ENCODE measurements around the gene VPS13C.

GRCh38 chr15:61820212-61820611, 240.0 kb downstream of the VPS13C start:
- no peak for TF ChIP-seq NFYB (CRISPR knock-in tag; conservative IDR thresholded peaks at IDR 0.05; ENCODE audit: low read depth)
- no peak for TF ChIP-seq CTCF (IDR thresholded peaks at IDR 0.05)
- no peak for TF ChIP-seq ATF2 (CRISPR knock-in tag; IDR thresholded peaks at IDR 0.05; ENCODE audit: borderline replicate concordance, low read depth)
- no peak for TF ChIP-seq NR2C2 (CRISPR knock-in tag; IDR thresholded peaks at IDR 0.05)
- TF ChIP-seq E2F4 (CRISPR knock-in tag; IDR thresholded peaks at IDR 0.05; ENCODE audit: borderline replicate concordance, low read depth), result no peak
- no peak for TF ChIP-seq MAX (CRISPR knock-in tag; IDR thresholded peaks at IDR 0.05)
- no peak for TF ChIP-seq ZNF671 (CRISPR knock-in tag; IDR thresholded peaks at IDR 0.05)
- TF ChIP-seq SMAD3 (CRISPR knock-in tag; IDR thresholded peaks at IDR 0.05; ENCODE audit: borderline replicate concordance), result no peak
- TF ChIP-seq PREB (CRISPR knock-in tag; IDR thresholded peaks at IDR 0.05; ENCODE audit: borderline replicate concordance), result no peak
- TF ChIP-seq NFATC4 (CRISPR knock-in tag; IDR thresholded peaks at IDR 0.05), result no peak
- TF ChIP-seq ZNF263 (CRISPR knock-in tag; IDR thresholded peaks at IDR 0.05; ENCODE audit: low read depth), result no peak
- no peak for TF ChIP-seq MYBL2 (CRISPR knock-in tag; IDR thresholded peaks at IDR 0.05)
- no peak for TF ChIP-seq JUN (CRISPR knock-in tag; IDR thresholded peaks at IDR 0.05)
- TF ChIP-seq ATF6 (CRISPR knock-in tag; IDR thresholded peaks at IDR 0.05), result no peak

Measured in WTC11 (cell line).